Kidney (tissue), 14 donors: ENCODE data around the gene XRCC4. TPM values are rescaled to one million over a fixed set of nuclear protein-coding genes. Genes with fewer than 3 reads are reported as not detected.

Source experiments
- DNase-seq, 5 donors: peaks; one replicate each; pipeline ENCODE4 v3.0.0-alpha.2; 2013 to 2020
- FAIRE-seq: peaks from 2 replicates; lab custom pipeline; 2012; peaks lifted over from hg19 to GRCh38; lab: Jason Lieb, UNC
- H3K27ac ChIP-seq, 2 donors: one replicate each; pipeline ENCODE4 v1.7.0; 2013; ENCODE audit warnings: low read depth in 2 of 2, low read length in 2 of 2, inconsistent platforms in 1 of 2
- H3K27me3 ChIP-seq: one replicate; pipeline ENCODE4 v1.7.1; 2013; ENCODE audit warnings: low read length, inconsistent platforms; ENCODE audit not compliant: control insufficient read depth, insufficient read depth
- H3K36me3 ChIP-seq, 3 donors: one replicate each; pipeline versions ENCODE4 v1.7.0 to v1.7.1; 2013; ENCODE audit warnings: low read length in 3 of 3, control low read depth in 1 of 3, inconsistent platforms in 1 of 3; ENCODE audit not compliant: insufficient read depth in 3 of 3, control insufficient read depth in 2 of 3
- H3K4me1 ChIP-seq, 3 donors: one replicate each; pipeline versions ENCODE4 v1.7.0 to v1.7.1; 2013; ENCODE audit warnings: low read length in 3 of 3, inconsistent platforms in 1 of 3, low read depth in 1 of 3; ENCODE audit not compliant: control insufficient read depth in 2 of 3, insufficient read depth in 2 of 3
- H3K4me3 ChIP-seq, 3 donors: one replicate each; pipeline versions ENCODE4 v1.7.0 to v1.8.1; 2013; ENCODE audit warnings: low read length in 3 of 3, control low read depth in 1 of 3, inconsistent platforms in 1 of 3
- H3K9ac ChIP-seq, 3 donors: one replicate each; pipeline versions ENCODE4 v1.7.0 to v1.7.1; 2013; ENCODE audit warnings: low read length in 3 of 3, control low read depth in 1 of 3, inconsistent platforms in 1 of 3
- H3K9me3 ChIP-seq, 3 donors: one replicate each; pipeline versions ENCODE4 v1.7.0 to v1.7.1; 2013; ENCODE audit warnings: low read length in 3 of 3, control low read depth in 1 of 3, inconsistent platforms in 1 of 3; ENCODE audit not compliant: control insufficient read depth in 2 of 3, insufficient read depth in 1 of 3
- intact Hi-C: fragments of 100-400 bp; cut with DNase I; formaldehyde crosslinking; loops from one replicate; pipeline ENCODE4 v1.11.1; 2022
- polyA plus RNA-seq: library from polyadenylated mRNA; stranded (reverse); fragments of 350-450 nt; fragmentation: Illumina TruSeq; extraction: RNeasy Lipid Tissue Mini Kit (QIAGEN cat#74804); gene quantifications from one replicate; pipeline ENCODE4 v1.2.3, GENCODE V29; 2014; ENCODE audit warnings: low read depth, low replicate concordance; ENCODE audit not compliant: insufficient read depth
- total RNA-seq: library from RNA; stranded (reverse); fragmentation: NEBNext Ultra II Directional; extraction: Animal tissue kit (Norgen Biotek cat#: 25700); gene quantifications from one replicate; pipeline ENCODE4 v1.2.1, GENCODE V29; 2021
- TF ChIP-seq, protein P1 (sequence below): IDR thresholded peaks from 3 replicates; pipeline ENCODE4 v1.5.1; 2012; ENCODE audit warnings: mild to moderate bottlenecking, moderate library complexity, borderline replicate concordance; ENCODE audit not compliant: insufficient read depth; ENCODE audit errors: extremely low read depth
- donor health status: control.
- donor health status: control.
- donor health status: control.
- donor health status: control.
- donor health status: control.
- donor health status: DM: yes; HTN: yes; CAD: no.
- donor health status: Normal renal cell carcinoma (clear cell type).

XRCC4 gene
- total and polyA plus RNA-seq, 2 donors from 2014 or later: 8.5 to 9.4 TPM

DNA sequence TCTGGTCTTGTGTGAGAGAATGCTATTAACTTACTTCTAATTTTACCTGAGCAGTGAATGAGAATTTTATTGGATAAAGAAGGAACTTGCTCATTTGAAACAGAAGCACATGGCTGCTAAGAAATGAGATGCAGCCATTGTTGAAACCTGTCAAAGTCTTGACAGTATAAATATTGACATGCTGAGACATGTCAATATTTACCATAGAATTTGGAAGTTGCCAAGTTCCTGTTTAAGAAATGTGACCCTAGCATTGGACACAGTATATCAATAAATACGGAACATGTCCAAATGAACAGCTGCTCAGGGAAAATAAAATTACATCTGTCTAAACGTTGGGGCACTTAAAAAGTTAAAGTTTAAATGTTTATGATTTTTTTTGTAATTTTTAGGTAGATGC is 7.8 kb downstream of the XRCC4 start:
- intact Hi-C loops: no loop called here
- FAIRE-seq: no peak
- Histone ChIP-seq H3K9me3 (no peaks in the 10 kb centered on the region), H3K27me3 (no peaks in the 10 kb centered on the region), H3K27ac (no peak overlapping the region), H3K4me3 (no peak overlapping the region), H3K9ac (no peak overlapping the region), H3K36me3 (no peaks in the 10 kb centered on the region), H3K4me1 (no peaks in the 10 kb centered on the region)
- TF ChIP-seq, protein P1, sequence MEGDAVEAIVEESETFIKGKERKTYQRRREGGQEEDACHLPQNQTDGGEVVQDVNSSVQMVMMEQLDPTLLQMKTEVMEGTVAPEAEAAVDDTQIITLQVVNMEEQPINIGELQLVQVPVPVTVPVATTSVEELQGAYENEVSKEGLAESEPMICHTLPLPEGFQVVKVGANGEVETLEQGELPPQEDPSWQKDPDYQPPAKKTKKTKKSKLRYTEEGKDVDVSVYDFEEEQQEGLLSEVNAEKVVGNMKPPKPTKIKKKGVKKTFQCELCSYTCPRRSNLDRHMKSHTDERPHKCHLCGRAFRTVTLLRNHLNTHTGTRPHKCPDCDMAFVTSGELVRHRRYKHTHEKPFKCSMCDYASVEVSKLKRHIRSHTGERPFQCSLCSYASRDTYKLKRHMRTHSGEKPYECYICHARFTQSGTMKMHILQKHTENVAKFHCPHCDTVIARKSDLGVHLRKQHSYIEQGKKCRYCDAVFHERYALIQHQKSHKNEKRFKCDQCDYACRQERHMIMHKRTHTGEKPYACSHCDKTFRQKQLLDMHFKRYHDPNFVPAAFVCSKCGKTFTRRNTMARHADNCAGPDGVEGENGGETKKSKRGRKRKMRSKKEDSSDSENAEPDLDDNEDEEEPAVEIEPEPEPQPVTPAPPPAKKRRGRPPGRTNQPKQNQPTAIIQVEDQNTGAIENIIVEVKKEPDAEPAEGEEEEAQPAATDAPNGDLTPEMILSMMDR: no peak
- DNase-seq: no peak

DNA sequence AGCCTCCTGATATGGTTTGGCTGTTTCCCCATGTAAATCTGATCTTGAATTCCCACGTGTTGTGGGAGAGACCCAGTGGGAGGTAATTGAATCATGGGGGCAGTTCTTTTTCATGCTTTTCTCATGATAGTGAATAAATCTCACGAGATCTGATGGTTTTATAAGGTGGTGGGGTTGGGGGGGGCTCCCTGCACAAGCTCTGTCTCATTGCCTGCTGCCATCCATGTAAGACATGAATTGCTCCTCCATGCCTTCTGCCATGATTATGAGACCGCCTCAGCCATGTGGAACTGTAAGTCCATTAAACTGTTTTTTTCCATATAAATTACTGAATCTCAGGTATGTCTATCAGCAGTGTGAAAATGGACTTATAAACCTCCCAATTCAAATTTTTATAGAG is 12.8 kb downstream of the XRCC4 start:
- no peak for FAIRE-seq
- TF ChIP-seq, protein P1: no peak

DNA sequence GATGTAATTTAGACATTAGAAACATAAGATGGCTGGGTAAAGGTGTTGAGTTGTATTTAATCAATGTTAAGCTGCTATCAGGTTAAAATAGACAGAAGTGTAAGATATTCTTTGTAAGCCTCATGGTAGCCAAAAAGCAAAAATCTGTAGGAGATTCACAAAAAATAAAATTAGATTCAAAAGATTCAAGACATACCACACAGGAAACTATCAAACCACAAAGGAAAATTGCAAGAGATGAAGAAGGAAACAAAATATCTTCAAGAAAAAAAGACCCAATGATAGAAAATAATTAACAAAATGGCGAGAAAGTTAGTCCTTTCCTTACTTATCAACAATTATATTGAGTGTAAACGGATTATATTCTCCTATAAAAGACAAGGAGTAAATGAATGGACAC is 15.3 kb downstream of the XRCC4 start:
- Histone ChIP-seq H3K27me3 (no peaks in the 10 kb centered on the region), H3K4me3 (no peak overlapping the region), H3K27ac (no peak overlapping the region), H3K36me3 (no peaks in the 10 kb centered on the region), H3K9ac (no peak overlapping the region), H3K9me3 (peaks cover 0 to 12% (median 0%) of the 10 kb centered on the region in 3 donors), H3K4me1 (no peaks in the 10 kb centered on the region)
- intact Hi-C loops: no loop called here
- DNase-seq (no peak), FAIRE-seq (no peak)
- TF ChIP-seq, protein P1: no peak

More for the DNA sequence above, 12.8 kb downstream of the XRCC4 start:
- H3K4me1 ChIP-seq: no peaks in the 10 kb centered on the region
- no peak for DNase-seq
- peaks cover 0 to 12% (median 0%) of the 10 kb centered on the region in 3 donors for H3K9me3 ChIP-seq
- H3K4me3 ChIP-seq: no peak overlapping the region
- no peaks in the 10 kb centered on the region for H3K36me3 ChIP-seq
- intact Hi-C loops: no loop called here
- no peaks in the 10 kb centered on the region for H3K27me3 ChIP-seq
- no peak overlapping the region for H3K9ac ChIP-seq
- no peak overlapping the region for H3K27ac ChIP-seq

DNA sequence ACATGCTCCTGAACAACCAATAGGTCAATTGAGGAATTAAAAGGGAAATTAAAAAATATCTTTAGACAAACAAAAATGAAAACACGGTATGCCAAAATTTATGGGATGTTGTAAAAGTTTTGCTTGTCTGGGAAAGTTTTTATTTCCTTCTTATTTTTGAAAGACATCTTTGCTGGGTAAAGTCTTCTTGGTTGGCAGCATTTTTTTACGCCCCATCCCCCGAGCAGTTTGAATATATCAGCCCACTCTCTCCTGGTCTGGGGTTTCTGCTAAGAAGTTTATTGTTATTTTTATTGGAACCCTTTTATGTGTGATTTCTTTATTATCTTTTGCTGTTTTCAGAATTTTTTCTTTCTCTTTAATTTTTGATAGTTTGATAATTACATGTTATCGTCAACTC is 16.3 kb downstream of the XRCC4 start:
- no peaks in the 10 kb centered on the region for H3K27me3 ChIP-seq
- TF ChIP-seq, protein P1: no peak
- DNase-seq (no peak), FAIRE-seq (no peak)
- no peak overlapping the region for H3K4me3 ChIP-seq
- no peak overlapping the region for H3K27ac ChIP-seq
- H3K4me1 ChIP-seq: no peaks in the 10 kb centered on the region
- H3K9me3 ChIP-seq: peaks cover 0 to 12% (median 0%) of the 10 kb centered on the region in 3 donors
- no peak overlapping the region for H3K9ac ChIP-seq
- H3K36me3 ChIP-seq: no peaks in the 10 kb centered on the region
- intact Hi-C loops: no loop called here
